Endothelial cell of umbilical vein (primary cell): ENCODE data around the gene EMID1. TPM values are rescaled to one million over a fixed set of nuclear protein-coding genes. Genes with fewer than 3 reads are reported as not detected.
"Not testable (repeated sequence)": the region's sequence is repeated elsewhere in the genome, so short reads cannot be mapped to it uniquely, and the experiment has no call there.

Source experiments
- BruUV-seq: library from RNA; stranded (reverse); fragments of 400-500 nt; replicated peaks from 2 replicates; lab custom pipeline; 2021; lab: Mats Ljungman, UMichigan
- CTCF ChIA-PET: fragments of 300-600, 350-600 bp; sonication (Branson Sonifier 250); formaldehyde crosslinking; loops from one replicate; lab custom pipeline; 2021; ENCODE audit warnings: antibody characterized with exemption, inconsistent platforms; lab: Charles Lee
- POLR2A ChIA-PET: fragments of 300-600, 350-600 bp; sonication (Branson Sonifier 250); formaldehyde crosslinking; loops from one replicate; lab custom pipeline; 2021; ENCODE audit warnings: antibody characterized with exemption, inconsistent platforms; lab: Charles Lee
- DNase-seq: peaks from one replicate; pipeline ENCODE4 v3.0.0-alpha.2; 2011; ENCODE audit warnings: low read depth, low spot score
- FAIRE-seq: peaks from 2 replicates; lab custom pipeline; 2011; peaks lifted over from hg19 to GRCh38; lab: Jason Lieb, UNC
- H2AFZ ChIP-seq: 2 replicates; pipeline ENCODE4 v1.6.0; 2012; ENCODE audit warnings: low read depth, low read length, control low read depth, inconsistent platforms
- H3K27ac ChIP-seq: 2 replicates; pipeline ENCODE4 v1.5.1; 2011; ENCODE audit warnings: low read depth, mild to moderate bottlenecking, control low read depth, low read length, moderate library complexity; ENCODE audit not compliant: insufficient read depth
- H3K27me3 ChIP-seq, 2 experiments: 2 replicates each; pipeline versions ENCODE4 v1.6.0 to v1.6.1; 2011; ENCODE audit warnings: low read length in 2 of 2, mixed read lengths in 1 of 2; ENCODE audit not compliant: control insufficient read depth in 2 of 2, insufficient read depth in 2 of 2
- H3K36me3 ChIP-seq, 2 experiments: 2 replicates in 1 of 2; 3 replicates in 1 of 2; pipeline ENCODE4 v1.5.1; 2011; ENCODE audit warnings: low read length in 2 of 2, mild to moderate bottlenecking in 1 of 2, moderate library complexity in 1 of 2; ENCODE audit not compliant: control insufficient read depth in 2 of 2, insufficient read depth in 2 of 2; ENCODE audit errors: extremely low read depth in 1 of 2
- H3K4me1 ChIP-seq: 3 replicates; pipeline ENCODE4 v1.5.1; 2011; ENCODE audit warnings: mild to moderate bottlenecking, low read length; ENCODE audit not compliant: control insufficient read depth, insufficient read depth; ENCODE audit errors: extremely low read depth
- H3K4me2 ChIP-seq: 2 replicates; pipeline ENCODE4 v1.6.1; 2011; ENCODE audit warnings: low read length, control low read depth, mixed read lengths; ENCODE audit not compliant: insufficient read depth
- H3K4me3 ChIP-seq, 3 experiments: fragments of 200-600 bp in 1 of 3; sonication (generic), shearing (Covaris generic) in 1 of 3; replicated peaks in 1 of 3; 2 replicates each; pipeline ENCODE4 v1.5.1; 2011 to 2016; ENCODE audit warnings: control low read depth in 3 of 3, low read length in 3 of 3, mild to moderate bottlenecking in 2 of 3, inconsistent platforms in 1 of 3, low read depth in 1 of 3, moderate library complexity in 1 of 3; ENCODE audit not compliant: insufficient read depth in 1 of 3
- H3K79me2 ChIP-seq: 2 replicates; pipeline ENCODE4 v1.6.0; 2012; ENCODE audit warnings: low read length, inconsistent platforms; ENCODE audit not compliant: control insufficient read depth, insufficient read depth
- H3K9ac ChIP-seq: replicated peaks from 2 replicates; pipeline ENCODE3; 2011; ENCODE audit warnings: low read length, control low read depth; ENCODE audit not compliant: insufficient read depth; ENCODE audit errors: extremely low read depth
- H3K9me1 ChIP-seq: replicated peaks from 3 replicates; pipeline ENCODE4 v1.6.0; 2011; ENCODE audit warnings: mild to moderate bottlenecking, low read length; ENCODE audit not compliant: control insufficient read depth, insufficient read depth; ENCODE audit errors: extremely low read depth
- H3K9me3 ChIP-seq: replicated peaks from 2 replicates; pipeline ENCODE4 v1.5.1; 2012; ENCODE audit warnings: low read length, inconsistent platforms; ENCODE audit not compliant: control insufficient read depth, insufficient read depth
- H4K20me1 ChIP-seq: replicated peaks from 2 replicates; pipeline ENCODE3; 2011; ENCODE audit warnings: mild to moderate bottlenecking, low read length; ENCODE audit not compliant: control insufficient read depth, insufficient read depth; ENCODE audit errors: extremely low read depth
- EZH2 ChIP-seq: IDR thresholded peaks from 2 replicates; pipeline ENCODE4 v1.6.1; 2012; ENCODE audit warnings: borderline replicate concordance, low read depth, mild to moderate bottlenecking, moderate library complexity, low read length, inconsistent platforms; ENCODE audit not compliant: severe bottlenecking
- FOS ChIP-seq: IDR thresholded peaks from 2 replicates; pipeline ENCODE4 v1.6.1; 2011; ENCODE audit warnings: mild to moderate bottlenecking, low read length, moderate library complexity, borderline replicate concordance; ENCODE audit not compliant: insufficient read depth
- GATA2 ChIP-seq: IDR thresholded peaks from 2 replicates; pipeline ENCODE4 v1.7.0; 2011; ENCODE audit warnings: low read depth, mild to moderate bottlenecking, moderate library complexity, mixed read lengths, low read length; ENCODE audit not compliant: insufficient read length, insufficient read depth
- JUN ChIP-seq: IDR thresholded peaks from 2 replicates; pipeline ENCODE4 v1.6.1; 2011; ENCODE audit warnings: borderline replicate concordance, low read depth; ENCODE audit not compliant: insufficient read length, insufficient read depth
- MAX ChIP-seq: IDR thresholded peaks from 2 replicates; pipeline ENCODE4 v1.6.1; 2011; ENCODE audit not compliant: insufficient read depth, insufficient read length
- MYC ChIP-seq: IDR thresholded peaks from one replicate; pipeline ENCODE4 v1.6.1; 2011; ENCODE audit warnings: mild to moderate bottlenecking, low read depth, low read length
- POLR2A ChIP-seq: IDR thresholded peaks from 2 replicates; pipeline ENCODE4 v1.6.1; 2012; ENCODE audit warnings: low read depth, mild to moderate bottlenecking, control low read depth, low read length
- POLR2AphosphoS5 ChIP-seq: IDR thresholded peaks from 2 replicates; pipeline ENCODE4 v1.6.1; 2012; ENCODE audit warnings: low read depth, mild to moderate bottlenecking, control low read depth, low read length, moderate library complexity; ENCODE audit not compliant: insufficient read depth
- dilution Hi-C: fragments of 300-500 bp; cut with MboI; formaldehyde crosslinking; loops from one replicate; pipeline ENCODE4 v1.15.0; 2019; ENCODE audit warnings: low sequenced_read_pairs; ENCODE audit not compliant: extremely low pct_ligation_motif_present
- intact Hi-C: fragments of 100-400 bp; cut with micrococcal nuclease; formaldehyde crosslinking; loops from one replicate; pipeline ENCODE4 v1.10.0; 2022
- polyA plus RNA-seq, 4 experiments: library from polyadenylated mRNA; depleted of rRNA in 3 of 4; stranded (reverse) in 3 of 4; unstranded in 1 of 4; fragments of >200 nt; gene quantifications; 2 replicates each; pipeline versions ENCODE4 v1.2.1 to v1.2.3, GENCODE V29; 2011 to 2012; ENCODE audit warnings: missing spikeins in 1 of 4
- total RNA-seq: library from RNA; stranded (reverse); gene quantifications from 2 replicates; pipeline ENCODE4 v1.2.3, GENCODE V29; 2021
- TF ChIP-seq, protein P1 (sequence below), 2 donors: IDR thresholded peaks; 1 replicate in 1 of 2; 2 replicates in 1 of 2; pipeline ENCODE4 v1.5.1; 2011; ENCODE audit warnings: low read length in 2 of 2, mild to moderate bottlenecking in 2 of 2, moderate library complexity in 2 of 2, control low read depth in 1 of 2, inconsistent platforms in 1 of 2, low read depth in 1 of 2; ENCODE audit not compliant: insufficient read depth in 1 of 2; ENCODE audit errors: extremely low read depth in 1 of 2

Gene EMID1
- total and polyA plus RNA-seq, 2 donors (not counting 3 experiments of a cell fraction or from before 2014, with no cell fraction given), result 0.51 to 0.75 TPM

- TF ChIP-seq, protein P1, sequence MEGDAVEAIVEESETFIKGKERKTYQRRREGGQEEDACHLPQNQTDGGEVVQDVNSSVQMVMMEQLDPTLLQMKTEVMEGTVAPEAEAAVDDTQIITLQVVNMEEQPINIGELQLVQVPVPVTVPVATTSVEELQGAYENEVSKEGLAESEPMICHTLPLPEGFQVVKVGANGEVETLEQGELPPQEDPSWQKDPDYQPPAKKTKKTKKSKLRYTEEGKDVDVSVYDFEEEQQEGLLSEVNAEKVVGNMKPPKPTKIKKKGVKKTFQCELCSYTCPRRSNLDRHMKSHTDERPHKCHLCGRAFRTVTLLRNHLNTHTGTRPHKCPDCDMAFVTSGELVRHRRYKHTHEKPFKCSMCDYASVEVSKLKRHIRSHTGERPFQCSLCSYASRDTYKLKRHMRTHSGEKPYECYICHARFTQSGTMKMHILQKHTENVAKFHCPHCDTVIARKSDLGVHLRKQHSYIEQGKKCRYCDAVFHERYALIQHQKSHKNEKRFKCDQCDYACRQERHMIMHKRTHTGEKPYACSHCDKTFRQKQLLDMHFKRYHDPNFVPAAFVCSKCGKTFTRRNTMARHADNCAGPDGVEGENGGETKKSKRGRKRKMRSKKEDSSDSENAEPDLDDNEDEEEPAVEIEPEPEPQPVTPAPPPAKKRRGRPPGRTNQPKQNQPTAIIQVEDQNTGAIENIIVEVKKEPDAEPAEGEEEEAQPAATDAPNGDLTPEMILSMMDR (IDR thresholded peaks at IDR 0.05; ENCODE audit: extremely low read depth in 1 of 2, insufficient read depth in 1 of 2, low read depth in 1 of 2, low read length in 2 of 2), result no peak
- TF ChIP-seq JUN (no peak), FOS (no peak), MAX (no peak), GATA2 (no peak), POLR2AphosphoS5 (no peak), POLR2A (no peak), MYC (no peak), EZH2 (no peak)
- no peak for DNase-seq
- CTCF ChIA-PET, result interaction anchor here (1.5 to 2.0 kb wide), 2 partner anchors 12 to 36 kb away, joined by 4 to 8 read pairs; no protein-coding TSS in a partner anchor
- H3K27me3 ChIP-seq, result no peaks in the 10 kb centered on the region
- H3K9ac ChIP-seq, result no peak overlapping the region
- H3K4me3 ChIP-seq, result no peak overlapping the region
- no peaks in the 10 kb centered on the region for H3K9me3 ChIP-seq
- no peak overlapping the region for H3K4me2 ChIP-seq
- no TSS peak for BruUV-seq
- peaks cover 8% of the 10 kb centered on the region for H3K4me1 ChIP-seq
- H2AFZ ChIP-seq, result no peak overlapping the region
- POLR2A ChIA-PET, result no interaction called here
- dilution Hi-C loops, result no loop called here
- H3K36me3 ChIP-seq, result no peaks in the 10 kb centered on the region
- no peak overlapping the region for H3K27ac ChIP-seq
- intact Hi-C loops, result no loop called here
- H3K79me2 ChIP-seq, result no peaks in the 10 kb centered on the region
- FAIRE-seq, result no peak
- H3K9me1 ChIP-seq, result no peaks in the 10 kb centered on the region
- H4K20me1 ChIP-seq, result no peaks in the 10 kb centered on the region
Measured at GRCh38 chr22:29233277-29233877, 27.7 kb downstream of the EMID1 start.

- H3K9ac ChIP-seq, H3K9me3 ChIP-seq, H3K4me3 ChIP-seq, H4K20me1 ChIP-seq, H3K27ac ChIP-seq, H2AFZ ChIP-seq, H3K4me2 ChIP-seq, FAIRE-seq, dilution Hi-C loops, H3K4me1 ChIP-seq, POLR2A ChIA-PET, DNase-seq, H3K27me3 ChIP-seq, H3K9me1 ChIP-seq, BruUV-seq, H3K79me2 ChIP-seq, H3K36me3 ChIP-seq, intact Hi-C loops: not testable (repeated sequence)
- CTCF ChIA-PET, result interaction anchor here (0.9 to 1.0 kb wide), 3 partner anchors 43 to 640 kb away, joined by 3 to 4 read pairs (median 3); no protein-coding TSS in a partner anchor
Measured at GRCh38 chr22:29240481-29240880, 34.8 kb downstream of the EMID1 start.
